Spinal cord (tissue), 10 donors: Measurements from ENCODE around the gene THTPA. TPM values are rescaled to one million over a fixed set of nuclear protein-coding genes. Genes with fewer than 3 reads are reported as not detected.

Experiments
- DNase-seq, 6 donors: peaks; one replicate each; pipeline versions ENCODE4 v3.0.0 to v3.0.0-alpha.2; 2013 to 2015; ENCODE audit warnings: low spot score in 6 of 6, low read depth in 4 of 6
- H3K27ac ChIP-seq: one replicate; pipeline ENCODE4 v1.5.1; 2013; ENCODE audit warnings: low read depth, low read length, control low read depth
- H3K27me3 ChIP-seq: one replicate; pipeline ENCODE4 v1.6.1; 2013; ENCODE audit warnings: low read length; ENCODE audit not compliant: control insufficient read depth, insufficient read depth
- H3K36me3 ChIP-seq: one replicate; pipeline ENCODE4 v1.6.1; 2013; ENCODE audit warnings: low read length; ENCODE audit not compliant: control insufficient read depth, insufficient read depth
- H3K4me1 ChIP-seq: one replicate; pipeline ENCODE4 v1.6.1; 2013; ENCODE audit warnings: low read length; ENCODE audit not compliant: control insufficient read depth, insufficient read depth
- H3K4me3 ChIP-seq: one replicate; pipeline ENCODE4 v1.5.1; 2013; ENCODE audit warnings: low read depth, low read length, control low read depth
- H3K9me3 ChIP-seq: one replicate; pipeline ENCODE4 v1.6.1; 2013; ENCODE audit warnings: low read length; ENCODE audit not compliant: control insufficient read depth, insufficient read depth
- WGBS: methylation state at CpG from one replicate; pipeline ENCODE4 v1.1.5; 2013; ENCODE audit warnings: missing lambda C conversion rate; ENCODE audit not compliant: insufficient coverage; 5-methylcytosine and 5-hydroxymethylcytosine counted together
- polyA plus RNA-seq, 2 donors: library from polyadenylated mRNA; unstranded; fragments of 120-200 nt; gene quantifications; one replicate each; pipeline ENCODE4 v1.2.1, GENCODE V29; 2013; ENCODE audit not compliant: insufficient read length in 2 of 2
- total RNA-seq, 2 donors: library from RNA; depleted of rRNA in 1 of 2; stranded (reverse); fragments of 120-200 nt in 1 of 2; fragments of >200 nt in 1 of 2; gene quantifications; one replicate each; pipeline versions ENCODE4 v1.2.3 to v1.2.4, GENCODE V29; 2013 to 2014
- donor health status: healthy.

The THTPA gene
- total and polyA plus RNA-seq, 4 donors: 15.1 to 36.7 (median 26.0) TPM

DNA sequence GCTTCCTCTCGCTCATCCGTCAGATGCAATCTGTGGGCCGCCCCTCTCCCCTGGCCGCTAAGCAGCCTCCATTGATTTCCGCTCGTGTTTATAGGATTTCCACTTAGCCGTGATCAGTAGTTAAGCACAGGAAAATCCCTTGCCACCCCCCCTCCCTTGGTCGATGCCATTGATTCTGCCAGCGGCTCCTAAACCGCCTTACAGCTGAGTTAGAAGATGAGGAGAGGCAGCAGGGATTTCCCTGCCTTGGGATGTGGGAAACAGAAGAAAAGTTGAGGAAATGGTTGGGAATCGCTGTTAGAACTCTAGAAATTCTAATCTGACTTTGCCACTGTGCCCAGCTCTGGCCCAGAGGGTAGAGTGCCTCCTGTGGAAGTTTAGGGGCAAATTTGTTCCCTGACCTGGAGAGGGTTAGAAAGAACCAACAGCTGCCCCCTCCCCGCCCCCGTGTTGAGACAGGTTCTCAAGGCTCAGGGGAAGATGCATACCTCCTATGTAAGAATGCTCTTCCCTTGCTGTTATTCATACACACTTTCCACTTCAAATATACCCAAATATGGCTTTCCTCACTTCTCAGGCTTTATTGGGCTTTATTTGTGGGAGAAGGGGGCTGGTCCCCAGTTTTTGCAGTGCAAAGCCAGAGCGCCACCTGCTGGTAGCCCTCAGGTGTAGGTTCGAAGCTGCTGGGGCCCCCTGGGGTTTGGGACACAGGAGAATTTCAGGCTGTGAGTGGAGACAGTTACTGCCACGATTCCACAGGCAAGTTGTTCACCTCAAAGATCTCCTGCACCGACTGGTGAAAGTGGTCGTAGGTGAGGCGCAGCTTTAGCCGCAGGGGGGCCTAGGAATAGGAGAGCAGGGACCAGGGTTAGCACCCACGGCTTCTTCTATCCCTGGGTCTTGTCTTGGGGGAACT, 3.2 kb downstream of the THTPA start:
- no peak overlapping the region for H3K27ac ChIP-seq
- DNase-seq: peak in 2 of 6 donors; percentile 78 to 87
- WGBS: 65% methylated on average over 18 of the region's 21 CpGs

GRCh38 chr14:23559926-23560520, 4.0 kb downstream of the THTPA start:
- Histone ChIP-seq H3K27me3 (no peaks in the 10 kb centered on the region), H3K36me3 (peaks cover 29% of the 10 kb centered on the region), H3K27ac (no peak overlapping the region), H3K4me3 (no peak overlapping the region), H3K9me3 (no peaks in the 10 kb centered on the region), H3K4me1 (peaks cover 22% of the 10 kb centered on the region)
- DNase-seq: no peak
- 100% methylated on average over 2 of the region's 3 CpGs for WGBS

More for the DNA sequence above, 3.2 kb downstream of the THTPA start:
- Histone ChIP-seq H3K27me3 (no peaks in the 10 kb centered on the region), H3K4me3 (no peak overlapping the region), H3K36me3 (peaks cover 29% of the 10 kb centered on the region), H3K9me3 (no peaks in the 10 kb centered on the region), H3K4me1 (peaks cover 25% of the 10 kb centered on the region)

DNA sequence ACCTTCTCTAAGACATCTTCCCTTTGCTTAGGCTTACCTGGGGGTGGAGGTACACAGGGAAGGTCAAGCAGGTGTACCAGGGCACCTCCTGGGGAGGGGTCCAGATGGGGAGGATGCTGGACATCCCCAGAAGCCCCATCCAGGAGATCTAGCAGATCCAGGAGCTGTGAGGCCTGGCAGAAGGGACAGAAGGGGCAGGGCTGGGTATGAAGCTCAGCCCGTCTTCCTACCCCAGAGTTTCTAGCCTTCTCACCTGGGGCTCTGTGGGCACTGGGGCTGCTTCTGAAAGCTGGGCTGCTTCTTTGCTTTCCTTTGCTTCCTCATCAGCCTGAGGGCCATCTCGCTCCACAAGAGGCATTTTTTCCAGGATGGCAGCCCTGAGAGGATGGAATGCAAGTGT, 5.2 kb downstream of the THTPA start:
- WGBS: 100% methylated on average over 2 of the region's 2 CpGs
- Histone ChIP-seq H3K4me3 (no peak overlapping the region), H3K27me3 (no peaks in the 10 kb centered on the region), H3K36me3 (peaks cover 31% of the 10 kb centered on the region), H3K27ac (no peak overlapping the region), H3K4me1 (peaks cover 28% of the 10 kb centered on the region), H3K9me3 (no peaks in the 10 kb centered on the region)
- no peak for DNase-seq

DNA sequence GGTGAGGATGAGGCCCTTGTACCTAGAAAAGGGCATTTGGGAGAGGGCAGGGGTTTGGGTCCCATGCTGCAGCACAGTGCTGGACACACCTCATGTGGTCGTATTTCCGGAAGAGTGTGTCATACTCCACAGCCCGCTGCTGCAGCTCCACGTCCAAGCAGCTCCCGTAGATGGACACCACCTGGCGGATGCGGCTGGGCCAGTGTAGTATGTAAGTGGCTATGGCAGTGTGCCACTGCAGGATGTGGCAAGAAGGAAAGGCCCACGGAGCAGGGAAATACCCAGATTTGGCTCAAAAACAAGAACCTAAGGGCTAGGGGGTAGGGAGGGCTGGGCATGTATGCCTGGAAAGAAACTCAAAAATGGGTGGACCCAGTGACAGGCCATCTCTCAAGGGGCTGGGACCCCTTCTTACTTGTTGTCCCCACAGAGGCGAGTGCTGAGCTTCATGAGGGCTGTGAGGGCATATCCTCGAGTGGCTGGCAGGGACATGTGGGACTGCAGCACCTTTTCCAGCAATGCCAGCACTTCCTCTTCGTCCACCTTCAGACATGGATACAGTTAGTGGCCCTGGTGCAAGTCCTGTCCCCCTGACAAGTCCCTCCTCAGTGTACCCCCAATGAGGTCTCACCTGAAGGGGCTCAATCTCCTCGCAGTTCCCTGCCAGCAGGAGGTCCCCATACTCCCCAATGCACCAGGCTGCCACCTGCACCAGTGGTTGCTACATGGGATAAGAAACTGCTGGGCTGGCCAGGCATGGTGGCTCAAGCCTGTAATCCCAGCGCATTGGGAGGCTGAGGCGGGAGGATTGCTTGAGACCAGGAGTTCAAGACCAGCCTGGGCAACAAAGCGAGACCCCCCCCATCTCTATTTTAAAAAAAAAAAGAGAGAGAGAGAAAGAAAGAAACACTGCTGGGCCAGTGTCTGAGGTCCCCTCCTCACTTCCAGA, 6.1 kb downstream of the THTPA start:
- no peak overlapping the region for H3K27ac ChIP-seq
- WGBS: 87% methylated on average over 12 of the region's 15 CpGs
- peaks cover 28% of the 10 kb centered on the region for H3K4me1 ChIP-seq

DNA sequence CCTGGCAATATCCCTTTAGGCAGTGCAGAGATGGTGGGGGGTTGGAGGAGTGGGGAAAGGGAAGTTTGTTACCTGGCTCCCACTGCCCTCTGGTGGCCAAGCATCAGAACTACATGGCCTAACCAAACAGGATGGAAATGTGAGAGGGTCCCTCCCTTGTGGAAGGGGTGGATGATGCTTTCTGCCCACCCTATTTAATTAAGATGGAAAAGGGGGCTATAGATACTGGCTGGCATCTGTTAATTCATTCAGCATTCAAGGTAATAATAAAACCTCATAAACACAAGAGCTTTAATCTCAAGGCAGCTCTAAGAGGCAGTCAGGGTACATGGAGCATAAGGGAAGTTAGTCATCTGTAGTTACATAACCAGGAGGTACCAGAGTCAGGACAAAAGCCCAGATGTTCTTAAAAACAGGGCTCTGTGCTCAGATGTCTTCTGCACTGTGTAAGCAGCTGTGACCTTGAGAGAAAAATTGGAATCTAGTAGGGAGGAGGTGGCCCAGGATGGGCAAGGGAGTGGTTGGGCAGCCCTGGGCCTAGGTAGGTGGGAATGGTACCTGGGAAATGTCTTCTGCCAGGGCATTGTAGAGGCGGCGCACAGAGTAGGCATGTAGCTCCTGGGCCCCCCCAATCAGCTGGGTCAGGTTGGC, 6.9 kb downstream of the THTPA start:
- H3K27ac ChIP-seq: no peak overlapping the region
- 77% methylated on average over 2 of the region's 2 CpGs for WGBS
- H3K4me3 ChIP-seq: no peak overlapping the region
- no peaks in the 10 kb centered on the region for H3K27me3 ChIP-seq
- DNase-seq: peak in 4 of 6 donors; percentile 41 to 95 (median 77)
- no peaks in the 10 kb centered on the region for H3K9me3 ChIP-seq
- H3K4me1 ChIP-seq: peaks cover 33% of the 10 kb centered on the region
- peaks cover 31% of the 10 kb centered on the region for H3K36me3 ChIP-seq

More for the DNA sequence above, 6.1 kb downstream of the THTPA start:
- no peaks in the 10 kb centered on the region for H3K9me3 ChIP-seq
- no peaks in the 10 kb centered on the region for H3K27me3 ChIP-seq
- peaks cover 31% of the 10 kb centered on the region for H3K36me3 ChIP-seq
- H3K4me3 ChIP-seq: no peak overlapping the region
- DNase-seq: no peak

- Histone ChIP-seq H3K4me3 (no peak overlapping the region), H3K9me3 (no peaks in the 10 kb centered on the region), H3K27ac (no peak overlapping the region), H3K27me3 (no peaks in the 10 kb centered on the region), H3K36me3 (peaks cover 28% of the 10 kb centered on the region), H3K4me1 (peaks cover 38% of the 10 kb centered on the region)
- no peak for DNase-seq
- 87% methylated on average over 10 of the region's 14 CpGs for WGBS
Measured at GRCh38 chr14:23563473-23564180, 7.6 kb downstream of the THTPA start.

DNA sequence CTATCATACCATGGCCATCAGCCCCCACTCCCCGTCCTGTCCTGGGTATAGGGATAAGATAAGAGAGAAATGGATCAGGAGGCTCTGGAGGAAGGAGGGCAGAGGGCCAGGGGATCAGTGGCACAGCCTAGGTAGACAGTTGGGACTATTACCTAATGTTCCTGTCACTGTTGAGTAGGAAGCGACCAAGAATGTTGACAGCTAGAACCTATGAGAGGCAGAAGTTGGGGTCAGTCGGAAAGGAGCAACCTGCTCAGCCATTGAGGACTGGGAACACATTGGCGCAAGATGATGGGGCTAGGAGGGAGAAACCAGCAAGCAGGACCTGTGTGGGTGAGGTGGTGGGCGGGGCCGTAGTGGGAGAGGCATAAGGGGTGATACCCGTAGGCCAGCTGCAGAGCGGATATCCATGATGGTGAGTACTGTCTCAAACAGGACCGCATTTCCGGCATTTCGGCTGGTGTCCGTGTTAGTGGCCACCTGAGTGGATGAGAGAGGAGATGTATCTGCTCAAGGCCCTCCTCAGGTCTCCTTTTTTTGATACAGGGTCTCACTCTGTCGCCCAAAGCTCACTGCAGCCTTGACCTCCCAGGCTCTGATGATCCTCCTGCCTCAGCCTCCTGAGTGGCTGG, 8.2 kb downstream of the THTPA start:
- 92% methylated on average over 12 of the region's 13 CpGs for WGBS
- H3K27ac ChIP-seq: no peak overlapping the region

DNA sequence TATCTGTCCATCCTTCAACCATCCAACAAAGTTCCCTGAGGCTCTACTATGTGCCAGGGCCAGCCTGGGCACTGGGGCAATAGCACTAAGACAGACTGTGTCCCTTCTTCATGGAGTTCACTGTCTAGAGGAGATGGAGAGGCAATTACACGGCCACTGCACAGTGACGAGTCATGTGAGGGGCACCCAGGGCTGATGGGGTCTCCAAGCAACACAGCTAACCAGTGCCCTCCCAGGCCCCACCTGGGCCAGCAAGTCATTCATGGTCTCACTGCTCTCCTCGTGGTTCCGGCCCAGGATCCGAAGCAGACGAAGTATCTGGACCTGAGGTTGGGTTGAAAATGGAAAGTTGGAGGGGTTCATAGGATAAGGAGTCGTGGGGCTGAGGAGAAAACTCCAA, 8.8 kb downstream of the THTPA start:
- Histone ChIP-seq H3K27me3 (no peaks in the 10 kb centered on the region), H3K4me1 (peaks cover 44% of the 10 kb centered on the region), H3K36me3 (peaks cover 20% of the 10 kb centered on the region), H3K9me3 (no peaks in the 10 kb centered on the region), H3K4me3 (no peak overlapping the region), H3K27ac (no peak overlapping the region)
- DNase-seq: no peak
- 83% methylated on average over 2 of the region's 7 CpGs for WGBS

More for the DNA sequence above, 8.2 kb downstream of the THTPA start:
- no peak overlapping the region for H3K4me3 ChIP-seq
- no peaks in the 10 kb centered on the region for H3K9me3 ChIP-seq
- no peaks in the 10 kb centered on the region for H3K27me3 ChIP-seq
- no peak for DNase-seq
- H3K4me1 ChIP-seq: peaks cover 43% of the 10 kb centered on the region
- peaks cover 22% of the 10 kb centered on the region for H3K36me3 ChIP-seq
